GM19397 (cell line): ENCODE data around the gene PLXNA3.

Experiments
- ATAC-seq: cut with Tn5 transposase; IDR thresholded peaks from one replicate; pipeline ENCODE4 v1.9.1; 2021; ENCODE audit warnings: mild to moderate bottlenecking, moderate library complexity; ENCODE audit not compliant: unreplicated experiment

Gene PLXNA3

GRCh38 chrX:154476821-154477220, 18.7 kb downstream of the PLXNA3 start:
- no peak for ATAC-seq

- ATAC-seq: no peak
These were observed 19.9 kb downstream of the PLXNA3 start for GRCh38 chrX:154477891-154478477.

GRCh38 chrX:154478728-154479622, 20.9 kb downstream of the PLXNA3 start, which contains the start of gene LAGE3:
LAGE3 (minus strand) TSS chrX:154479281; CDS start chrX:154478915, 366 bp downstream.
- ATAC-seq: peak; percentile 91

GRCh38 chrX:154481195-154481594, 23.1 kb downstream of the PLXNA3 start:
- ATAC-seq: no peak

- no peak for ATAC-seq
These were observed 24.0 kb downstream of the PLXNA3 start for GRCh38 chrX:154481911-154482601.

GRCh38 chrX:154482786-154483185, 24.7 kb downstream of the PLXNA3 start:
- no peak for ATAC-seq

GRCh38 chrX:154483325-154483724, 25.2 kb downstream of the PLXNA3 start:
- no peak for ATAC-seq

- no peak for ATAC-seq
These were observed 26.4 kb downstream of the PLXNA3 start for GRCh38 chrX:154484255-154485149.

- ATAC-seq: no peak
These were observed 27.3 kb downstream of the PLXNA3 start for GRCh38 chrX:154485150-154486051.

- ATAC-seq: no peak
These were observed 27.9 kb downstream of the PLXNA3 start for GRCh38 chrX:154486052-154486395.

GRCh38 chrX:154486396-154487207, 28.5 kb downstream of the PLXNA3 start, which contains the start of gene UBL4A:
UBL4A (minus strand) TSS chrX:154486615; CDS start chrX:154486584, 31 bp downstream.
- ATAC-seq: no peak

- no peak for ATAC-seq
These were observed 29.6 kb downstream of the PLXNA3 start for GRCh38 chrX:154487518-154488290.

- ATAC-seq: no peak
These were observed 30.4 kb downstream of the PLXNA3 start for GRCh38 chrX:154488336-154489075.

- ATAC-seq: no peak
These were observed 31.1 kb downstream of the PLXNA3 start for GRCh38 chrX:154489182-154489581.

- ATAC-seq: peak; percentile 24
These were observed 31.9 kb downstream of the PLXNA3 start for GRCh38 chrX:154490021-154490413.

- peak; percentile 73 for ATAC-seq
These were observed 32.5 kb downstream of the PLXNA3 start, which contains the start of gene SLC10A3 for GRCh38 chrX:154490414-154491083. SLC10A3 (minus strand) TSS chrX:154490629; CDS start chrX:154488940, 1,689 bp downstream.

GRCh38 chrX:154494715-154495114, 36.6 kb downstream of the PLXNA3 start:
- no peak for ATAC-seq
